H1 (cell line): ENCODE measurements around the gene KIAA0319L. TPM values are rescaled to one million over a fixed set of nuclear protein-coding genes. Genes with fewer than 3 reads are reported as not detected.

Experiments used
- CTCF ChIA-PET: fragments of 300-600 bp; sonication (Branson Sonifier 250); formaldehyde crosslinking; loops from one replicate; lab custom pipeline; 2021; ENCODE audit not compliant: partially characterized antibody; lab: Charles Lee
- POLR2A ChIA-PET: fragments of 300-600 bp; sonication (Branson Sonifier 250); formaldehyde crosslinking; loops from one replicate; lab custom pipeline; 2021; ENCODE audit warnings: inconsistent platforms; ENCODE audit not compliant: partially characterized antibody; lab: Charles Lee
- DNase-seq, 2 experiments: peaks; one replicate each; pipeline versions ENCODE4 v3.0.0 to v3.0.0-alpha.2; 2010 to 2022; ENCODE audit warnings: low spot score in 2 of 2, low read depth in 1 of 2, mixed read lengths in 1 of 2
- FAIRE-seq: peaks from 2 replicates; lab custom pipeline; 2011; peaks lifted over from hg19 to GRCh38; lab: Jason Lieb, UNC
- H2AFZ ChIP-seq: 2 replicates; pipeline ENCODE4 v1.8.1; 2012; ENCODE audit warnings: low read length, inconsistent platforms
- H2AK5ac ChIP-seq: 2 replicates; pipeline ENCODE4 v1.6.1; 2013; ENCODE audit warnings: low read depth, low read length
- H2BK120ac ChIP-seq: replicated peaks from 2 replicates; pipeline ENCODE3; 2013; ENCODE audit warnings: low read depth, low read length, inconsistent platforms
- H2BK12ac ChIP-seq: 2 replicates; pipeline ENCODE4 v1.6.1; 2013; ENCODE audit warnings: low read depth, low read length
- H2BK15ac ChIP-seq: 2 replicates; pipeline ENCODE4 v1.6.1; 2013; ENCODE audit warnings: low read length
- H2BK20ac ChIP-seq: 2 replicates; pipeline ENCODE4 v1.6.1; 2013; ENCODE audit warnings: low read length
- H2BK5ac ChIP-seq: 2 replicates; pipeline ENCODE4 v1.6.1; 2013; ENCODE audit warnings: low read depth, low read length
- H3K14ac ChIP-seq: 2 replicates; pipeline ENCODE4 v1.6.1; 2013; ENCODE audit warnings: inconsistent platforms; ENCODE audit not compliant: insufficient read length
- H3K18ac ChIP-seq: 2 replicates; pipeline ENCODE4 v1.6.1; 2013; ENCODE audit warnings: low read length; ENCODE audit errors: extremely low read depth
- H3K23ac ChIP-seq: 2 replicates; pipeline ENCODE4 v1.6.1; 2013; ENCODE audit warnings: inconsistent platforms; ENCODE audit not compliant: insufficient read length
- H3K23me2 ChIP-seq: 2 replicates; pipeline ENCODE4 v1.6.1; 2013; ENCODE audit warnings: low read depth, low read length
- H3K27ac ChIP-seq: 2 replicates; pipeline ENCODE4 v1.6.1; 2011; ENCODE audit warnings: low read depth, low read length, inconsistent platforms
- H3K27me3 ChIP-seq, 4 experiments: replicated peaks in 1 of 4; 1 replicate in 1 of 4; 2 replicates in 3 of 4; pipeline versions ENCODE4 v1.6.1 to v1.8.1; 2011 to 2013; ENCODE audit warnings: low read length in 3 of 4, mild to moderate bottlenecking in 3 of 4, inconsistent platforms in 2 of 4, mixed read lengths in 2 of 4, moderate library complexity in 1 of 4; ENCODE audit not compliant: control insufficient read depth in 3 of 4, insufficient read depth in 3 of 4; ENCODE audit errors: extremely low read depth in 1 of 4
- H3K36me3 ChIP-seq, 4 experiments: 2 replicates each; pipeline versions ENCODE4 v1.6.1 to v1.8.1; 2011 to 2013; ENCODE audit warnings: mild to moderate bottlenecking in 4 of 4, low read length in 3 of 4, moderate library complexity in 2 of 4, control low read depth in 1 of 4, inconsistent platforms in 1 of 4; ENCODE audit not compliant: insufficient read depth in 4 of 4, control insufficient read depth in 2 of 4
- H3K4ac ChIP-seq: replicated peaks from 2 replicates; pipeline ENCODE3; 2013; ENCODE audit warnings: low read length, low read depth, mixed read lengths, inconsistent platforms; ENCODE audit not compliant: insufficient read length
- H3K4me1 ChIP-seq, 4 experiments: replicated peaks in 1 of 4; 1 replicate in 1 of 4; 2 replicates in 3 of 4; pipeline versions ENCODE4 v1.6.1 to v1.8.1; 2011 to 2013; ENCODE audit warnings: low read length in 3 of 4, inconsistent platforms in 2 of 4, mixed read lengths in 1 of 4; ENCODE audit not compliant: insufficient read depth in 4 of 4, control insufficient read depth in 3 of 4
- H3K4me2 ChIP-seq, 2 experiments: 2 replicates each; pipeline versions ENCODE4 v1.6.1 to v1.8.1; 2011 to 2013; ENCODE audit warnings: low read depth in 2 of 2, low read length in 2 of 2, control low read depth in 1 of 2, inconsistent platforms in 1 of 2, mild to moderate bottlenecking in 1 of 2; ENCODE audit not compliant: insufficient read depth in 1 of 2
- H3K4me3 ChIP-seq, 4 experiments: fragments of 200-600, 300-600 bp in 1 of 4; sonication (generic), shearing (Covaris generic), sonication (Bioruptor Twin) in 1 of 4; 2 replicates each; pipeline versions ENCODE4 v1.5.1 to v1.8.1; 2011 to 2016; ENCODE audit warnings: low read length in 4 of 4, low read depth in 3 of 4, control low read depth in 2 of 4, inconsistent platforms in 2 of 4, mild to moderate bottlenecking in 2 of 4, mixed read lengths in 1 of 4, moderate library complexity in 1 of 4; ENCODE audit not compliant: insufficient read depth in 2 of 4; ENCODE audit errors: extremely low read depth in 1 of 4
- H3K56ac ChIP-seq: replicated peaks from 2 replicates; pipeline ENCODE3; 2013; ENCODE audit warnings: low read depth, mild to moderate bottlenecking, mixed read lengths, low read length, inconsistent platforms; ENCODE audit not compliant: insufficient read length
- H3K79me1 ChIP-seq: 2 replicates; pipeline ENCODE4 v1.6.1; 2013; ENCODE audit warnings: low read depth, low read length, control low read depth
- H3K79me2 ChIP-seq, 2 experiments: 2 replicates each; pipeline versions ENCODE4 v1.6.1 to v1.8.1; 2012 to 2013; ENCODE audit warnings: low read length in 2 of 2, mild to moderate bottlenecking in 2 of 2, inconsistent platforms in 1 of 2; ENCODE audit not compliant: insufficient read depth in 2 of 2, control insufficient read depth in 1 of 2
- H3K9ac ChIP-seq, 4 experiments: replicated peaks in 1 of 4; 1 replicate in 1 of 4; 2 replicates in 3 of 4; pipeline versions ENCODE4 v1.6.1 to v1.8.1; 2011 to 2013; ENCODE audit warnings: low read depth in 3 of 4, low read length in 3 of 4, control low read depth in 2 of 4, mild to moderate bottlenecking in 2 of 4, moderate library complexity in 2 of 4, inconsistent platforms in 1 of 4; ENCODE audit errors: extremely low read depth in 1 of 4
- H3K9me3 ChIP-seq, 2 experiments: 2 replicates each; pipeline versions ENCODE4 v1.6.1 to v1.8.1; 2012 to 2013; ENCODE audit warnings: mild to moderate bottlenecking in 2 of 2, moderate library complexity in 2 of 2, control low read depth in 1 of 2, inconsistent platforms in 1 of 2, low read depth in 1 of 2, low read length in 1 of 2, mixed read lengths in 1 of 2; ENCODE audit not compliant: insufficient read depth in 2 of 2
- H4K20me1 ChIP-seq, 2 experiments: replicated peaks in 1 of 2; 2 replicates each; pipeline versions ENCODE3 to v1.8.1; 2011 to 2013; ENCODE audit warnings: inconsistent platforms in 2 of 2, low read length in 2 of 2, mild to moderate bottlenecking in 1 of 2; ENCODE audit not compliant: insufficient read depth in 2 of 2, control insufficient read depth in 1 of 2
- H4K5ac ChIP-seq: 2 replicates; pipeline ENCODE4 v1.6.1; 2013; ENCODE audit warnings: low read length, low read depth, mixed read lengths, inconsistent platforms; ENCODE audit not compliant: insufficient read length
- H4K8ac ChIP-seq: 2 replicates; pipeline ENCODE4 v1.8.0; 2013; ENCODE audit warnings: mild to moderate bottlenecking, moderate library complexity, low read length, inconsistent platforms; ENCODE audit not compliant: insufficient read depth; ENCODE audit errors: extremely low read depth
- H4K91ac ChIP-seq: replicated peaks from 2 replicates; pipeline ENCODE3; 2013; ENCODE audit warnings: low read length, mixed read lengths, inconsistent platforms; ENCODE audit not compliant: insufficient read length
- HDAC6 ChIP-seq: IDR thresholded peaks from one replicate; pipeline ENCODE4 v1.7.1; 2012; ENCODE audit warnings: low read depth, mild to moderate bottlenecking, inconsistent platforms, low read length, moderate library complexity
- JUND ChIP-seq: IDR thresholded peaks from 2 replicates; pipeline ENCODE4 v1.6.1; 2011; ENCODE audit warnings: mild to moderate bottlenecking, improper control_type of control experiment, low read length
- KDM1A ChIP-seq: fragments of 200-600, 300-600 bp; sonication (generic); IDR thresholded peaks from 2 replicates; pipeline ENCODE4 v1.7.1; 2016; ENCODE audit warnings: mild to moderate bottlenecking, low read length, borderline replicate concordance
- MAFK ChIP-seq: IDR thresholded peaks from 2 replicates; pipeline ENCODE4 v1.6.1; 2012; ENCODE audit warnings: low read depth, mild to moderate bottlenecking, improper control_type of control experiment, low read length
- PHF8 ChIP-seq: fragments of 200-600 bp; sonication (generic); conservative IDR thresholded peaks from 2 replicates; pipeline ENCODE4 v1.7.1; 2012; ENCODE audit warnings: low read depth, mild to moderate bottlenecking, inconsistent platforms, low read length, moderate library complexity
- RAD21 ChIP-seq, 2 experiments: IDR thresholded peaks in 1 of 2; conservative IDR thresholded peaks in 1 of 2; 2 replicates each; pipeline ENCODE4 v1.6.1; 2011; ENCODE audit warnings: low read depth in 2 of 2, low read length in 2 of 2, improper control_type of control experiment in 1 of 2, inconsistent platforms in 1 of 2, mild to moderate bottlenecking in 1 of 2, moderate library complexity in 1 of 2
- RBBP5 ChIP-seq: IDR thresholded peaks from 2 replicates; pipeline ENCODE4 v1.7.1; 2012; ENCODE audit warnings: low read depth, mild to moderate bottlenecking, inconsistent platforms, low read length, moderate library complexity, borderline replicate concordance
- RFX5 ChIP-seq: IDR thresholded peaks from 2 replicates; pipeline ENCODE4 v1.6.1; 2011; ENCODE audit warnings: low read depth, low read length, improper control_type of control experiment, borderline replicate concordance
- RNF2 ChIP-seq: fragments of 200-900, 300-1000 bp; sonication (generic); IDR thresholded peaks from 2 replicates; pipeline ENCODE4 v1.7.1; 2016; ENCODE audit warnings: borderline replicate concordance, low read depth, mild to moderate bottlenecking, antibody characterized with exemption, low read length; ENCODE audit not compliant: poor library complexity, severe bottlenecking; ENCODE audit errors: missing control alignments
- SIN3A ChIP-seq, 2 experiments: IDR thresholded peaks in 1 of 2; conservative IDR thresholded peaks in 1 of 2; 2 replicates each; pipeline ENCODE4 v1.6.1; 2011 to 2012; ENCODE audit warnings: low read length in 2 of 2, improper control_type of control experiment in 1 of 2, low read depth in 1 of 2, mild to moderate bottlenecking in 1 of 2
- SP4 ChIP-seq: IDR thresholded peaks from 2 replicates; pipeline ENCODE4 v1.6.1; 2012; ENCODE audit warnings: low read length, inconsistent platforms
- SUZ12 ChIP-seq: fragments of 200-600 bp; sonication (generic); IDR thresholded peaks from 2 replicates; pipeline ENCODE4 v1.6.1; 2012; ENCODE audit warnings: mild to moderate bottlenecking, inconsistent platforms, low read length, moderate library complexity, mixed read lengths
- WGBS, 2 experiments: shearing (Covaris generic) in 1 of 2; methylation state at CpG; one replicate each; pipeline versions ENCODE4 v1.1.6 to v1.1.7; 2013 to 2015; ENCODE audit warnings: low lambda C conversion rate in 2 of 2, mixed read lengths in 2 of 2, inconsistent platforms in 1 of 2, low coverage in 1 of 2, missing lambda C conversion rate in 1 of 2; ENCODE audit not compliant: insufficient replicate concordance in 2 of 2, insufficient coverage in 1 of 2, insufficient read length in 1 of 2; ENCODE audit errors: extremely low coverage in 1 of 2, missing lambda C conversion rate in 1 of 2; 5-methylcytosine and 5-hydroxymethylcytosine counted together
- polyA plus RNA-seq, 7 experiments: library from polyadenylated mRNA; depleted of rRNA in 3 of 7; stranded (reverse) in 5 of 7; unstranded in 2 of 7; fragments of >200 nt in 5 of 7; fragments of 200-250 nt in 2 of 7; gene quantifications; 1 replicate in 5 of 7; 2 replicates in 1 of 7; 4 replicates in 1 of 7; pipeline versions ENCODE4 v1.2.1 to v1.2.3, GENCODE V29; 2011 to 2013; ENCODE audit warnings: missing spikeins in 2 of 7, mixed read lengths in 2 of 7
- total RNA-seq: library from RNA; stranded (reverse); fragmentation: NEBNext Ultra II Directional; extraction: Animal tissue kit (Norgen Biotek cat#: 25700); gene quantifications from 2 replicates; pipeline ENCODE4 v1.2.1, GENCODE V29; 2021

The KIAA0319L gene
- total and polyA plus RNA-seq, 2 of the 8 experiments (the other 6 are each of a cell fraction or from before 2014, with no cell fraction given): 40.1 to 55.7 TPM

DNA sequence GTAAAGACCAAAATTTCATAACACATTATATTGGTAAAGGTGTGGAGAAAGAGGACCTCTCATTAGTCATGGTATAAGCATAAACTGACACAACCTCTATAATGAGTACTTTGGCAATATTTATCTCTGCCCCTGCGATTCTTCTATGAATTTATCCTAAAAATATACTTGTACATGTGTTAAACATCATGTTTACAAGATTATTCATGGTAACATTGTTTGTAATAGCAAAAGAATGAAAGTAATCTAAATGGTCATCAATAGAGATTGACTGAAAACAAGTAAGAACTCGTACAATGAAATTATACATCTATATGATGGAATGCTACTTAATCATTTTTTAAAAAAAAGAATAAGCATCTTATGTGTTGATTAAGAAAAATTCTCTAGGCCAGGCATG lies 96.4 kb downstream of the KIAA0319L start:
- Histone ChIP-seq H3K27ac (no peak overlapping the region), H3K18ac (no peak overlapping the region), H3K56ac (no peak overlapping the region), H3K9me3 (peaks cover 9 to 10% of the 10 kb centered on the region in 2 experiments), H4K8ac (no peak overlapping the region), H3K4me2 (no peak overlapping the region), H3K27me3 (no peaks in the 10 kb centered on the region), H3K14ac (no peak overlapping the region)
- WGBS, 2 experiments: 85% methylated on average over 2 of the region's 2 CpGs; no CpG with 5 or more reads in 1 of the 2 experiments
- DNase-seq: no peak
- TF ChIP-seq PHF8: no peak
- TF ChIP-seq SUZ12: no peak
- no peak for TF ChIP-seq SIN3A (conservative IDR thresholded peaks at IDR 0.05 in 1 of 2, IDR thresholded peaks at IDR 0.05 in 1 of 2; ENCODE audit: low read depth in 1 of 2, low read length in 2 of 2)
- TF ChIP-seq RNF2: no peak
- no peak for TF ChIP-seq JUND
- no peak for TF ChIP-seq KDM1A
- TF ChIP-seq MAFK: no peak
- TF ChIP-seq RAD21 (IDR thresholded peaks at IDR 0.05 in 1 of 2, conservative IDR thresholded peaks at IDR 0.05 in 1 of 2; ENCODE audit: low read depth in 2 of 2, low read length in 2 of 2): no peak
- no peak for TF ChIP-seq RFX5
- TF ChIP-seq SP4: no peak
- no peak for TF ChIP-seq RBBP5
- TF ChIP-seq HDAC6: no peak
- TF ChIP-seq, all 59 proteins: peak for 0
- H2BK5ac ChIP-seq: no peak overlapping the region
- H3K36me3 ChIP-seq: peaks cover 4 to 40% (median 25%) of the 10 kb centered on the region in 4 experiments; a peak in 6 of 8 replicates
- H3K4ac ChIP-seq: no peak overlapping the region
- H2BK20ac ChIP-seq: no peak overlapping the region
- no peak for FAIRE-seq
- H3K79me2 ChIP-seq: no peaks in the 10 kb centered on the region
- H2BK15ac ChIP-seq: no peak overlapping the region
- H2BK12ac ChIP-seq: no peak overlapping the region
- H3K23ac ChIP-seq: no peak overlapping the region
- H4K5ac ChIP-seq: no peak overlapping the region
- no peak overlapping the region for H3K4me3 ChIP-seq
- no peak overlapping the region for H2AFZ ChIP-seq
- no peak overlapping the region for H2AK5ac ChIP-seq
- no peaks in the 10 kb centered on the region for H3K23me2 ChIP-seq
- H4K20me1 ChIP-seq: no peaks in the 10 kb centered on the region
- ChIA-PET CTCF (interaction anchor here (1.5 kb wide), 1 partner anchor 77 kb away, joined by 3 read pairs; no protein-coding TSS in a partner anchor), POLR2A (no interaction called here)
- no peak overlapping the region for H4K91ac ChIP-seq
- H3K79me1 ChIP-seq: no peaks in the 10 kb centered on the region
- no peak overlapping the region for H3K9ac ChIP-seq
- H2BK120ac ChIP-seq: no peak overlapping the region
- no peaks in the 10 kb centered on the region for H3K4me1 ChIP-seq
